ENCODE results near the gene GCLM. TPM values are rescaled to one million over a fixed set of nuclear protein-coding genes. Genes with fewer than 3 reads are reported as not detected.

GCLM gene
- total RNA-seq, 1 experiment from 2014 or later: 14.1 TPM

DNA sequence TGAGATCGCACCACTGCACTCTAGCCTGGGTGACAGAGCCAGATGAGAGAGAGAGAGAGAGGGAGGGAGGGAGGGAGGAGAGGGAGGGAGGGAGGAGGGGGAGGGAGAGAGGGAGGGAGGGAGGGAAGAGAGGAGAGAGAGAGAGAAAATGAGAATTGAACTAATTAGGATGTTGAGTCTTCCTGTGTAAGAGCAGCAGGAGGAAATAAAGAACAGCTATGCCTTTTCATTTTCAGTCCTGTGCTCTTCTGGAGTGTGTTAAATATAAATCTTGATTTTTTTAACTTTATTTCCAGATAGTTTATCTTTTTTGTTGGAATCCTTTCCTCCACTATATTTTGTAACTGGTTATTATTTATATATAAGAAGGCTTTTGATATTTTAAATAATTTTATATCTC, 57.4 kb downstream of the GCLM start:
- peaks cover 2% of the 10 kb centered on the region; the same call in 1 of the 2 replicates for H3K4me1 Mint-ChIP-seq
- peaks cover 12% of the 10 kb centered on the region for H3K27me3 Mint-ChIP-seq (ENCODE audit: low read depth)
- ATAC-seq (no peak), DNase-seq (ENCODE audit: low spot score) (no peak)
- H3K36me3 Mint-ChIP-seq: peaks cover 31% of the 10 kb centered on the region
- CTCF ChIA-PET: interaction anchor here (1.4 to 1.9 kb wide), 3 partner anchors 31 to 547 kb away, joined by 4 to 17 read pairs (median 4); no protein-coding TSS in a partner anchor
- POLR2A ChIA-PET: no interaction called here
- TF ChIP-seq EMX1 (CRISPR knock-in tag; IDR thresholded peaks at IDR 0.05): no peak
- no peak for TF ChIP-seq ZNF232 (CRISPR knock-in tag; IDR thresholded peaks at IDR 0.05)
- TF ChIP-seq SMAD4 (CRISPR knock-in tag; IDR thresholded peaks at IDR 0.05): no peak
- TF ChIP-seq CREM (CRISPR knock-in tag; IDR thresholded peaks at IDR 0.05): no peak
- no peak for TF ChIP-seq TEAD4 (CRISPR knock-in tag; IDR thresholded peaks at IDR 0.05)
- TF ChIP-seq, protein P1, sequence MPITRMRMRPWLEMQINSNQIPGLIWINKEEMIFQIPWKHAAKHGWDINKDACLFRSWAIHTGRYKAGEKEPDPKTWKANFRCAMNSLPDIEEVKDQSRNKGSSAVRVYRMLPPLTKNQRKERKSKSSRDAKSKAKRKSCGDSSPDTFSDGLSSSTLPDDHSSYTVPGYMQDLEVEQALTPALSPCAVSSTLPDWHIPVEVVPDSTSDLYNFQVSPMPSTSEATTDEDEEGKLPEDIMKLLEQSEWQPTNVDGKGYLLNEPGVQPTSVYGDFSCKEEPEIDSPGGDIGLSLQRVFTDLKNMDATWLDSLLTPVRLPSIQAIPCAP (CRISPR knock-in tag; IDR thresholded peaks at IDR 0.05): no peak
- TF ChIP-seq, protein P2, sequence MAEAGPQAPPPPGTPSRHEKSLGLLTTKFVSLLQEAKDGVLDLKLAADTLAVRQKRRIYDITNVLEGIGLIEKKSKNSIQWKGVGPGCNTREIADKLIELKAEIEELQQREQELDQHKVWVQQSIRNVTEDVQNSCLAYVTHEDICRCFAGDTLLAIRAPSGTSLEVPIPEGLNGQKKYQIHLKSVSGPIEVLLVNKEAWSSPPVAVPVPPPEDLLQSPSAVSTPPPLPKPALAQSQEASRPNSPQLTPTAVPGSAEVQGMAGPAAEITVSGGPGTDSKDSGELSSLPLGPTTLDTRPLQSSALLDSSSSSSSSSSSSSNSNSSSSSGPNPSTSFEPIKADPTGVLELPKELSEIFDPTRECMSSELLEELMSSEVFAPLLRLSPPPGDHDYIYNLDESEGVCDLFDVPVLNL (CRISPR knock-in tag; IDR thresholded peaks at IDR 0.05; ENCODE audit: borderline replicate concordance, low read depth): no peak
- no peak for TF ChIP-seq ZNF138 (CRISPR knock-in tag; conservative IDR thresholded peaks at IDR 0.05)
- TF ChIP-seq, protein P3, sequence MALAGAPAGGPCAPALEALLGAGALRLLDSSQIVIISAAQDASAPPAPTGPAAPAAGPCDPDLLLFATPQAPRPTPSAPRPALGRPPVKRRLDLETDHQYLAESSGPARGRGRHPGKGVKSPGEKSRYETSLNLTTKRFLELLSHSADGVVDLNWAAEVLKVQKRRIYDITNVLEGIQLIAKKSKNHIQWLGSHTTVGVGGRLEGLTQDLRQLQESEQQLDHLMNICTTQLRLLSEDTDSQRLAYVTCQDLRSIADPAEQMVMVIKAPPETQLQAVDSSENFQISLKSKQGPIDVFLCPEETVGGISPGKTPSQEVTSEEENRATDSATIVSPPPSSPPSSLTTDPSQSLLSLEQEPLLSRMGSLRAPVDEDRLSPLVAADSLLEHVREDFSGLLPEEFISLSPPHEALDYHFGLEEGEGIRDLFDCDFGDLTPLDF (CRISPR knock-in tag; IDR thresholded peaks at IDR 0.05): no peak
- TF ChIP-seq, protein P4, sequence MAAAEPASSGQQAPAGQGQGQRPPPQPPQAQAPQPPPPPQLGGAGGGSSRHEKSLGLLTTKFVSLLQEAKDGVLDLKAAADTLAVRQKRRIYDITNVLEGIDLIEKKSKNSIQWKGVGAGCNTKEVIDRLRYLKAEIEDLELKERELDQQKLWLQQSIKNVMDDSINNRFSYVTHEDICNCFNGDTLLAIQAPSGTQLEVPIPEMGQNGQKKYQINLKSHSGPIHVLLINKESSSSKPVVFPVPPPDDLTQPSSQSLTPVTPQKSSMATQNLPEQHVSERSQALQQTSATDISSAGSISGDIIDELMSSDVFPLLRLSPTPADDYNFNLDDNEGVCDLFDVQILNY (CRISPR knock-in tag; IDR thresholded peaks at IDR 0.05): no peak
- TF ChIP-seq ZNF423 (CRISPR knock-in tag; IDR thresholded peaks at IDR 0.05): no peak
- TF ChIP-seq, protein P5, sequence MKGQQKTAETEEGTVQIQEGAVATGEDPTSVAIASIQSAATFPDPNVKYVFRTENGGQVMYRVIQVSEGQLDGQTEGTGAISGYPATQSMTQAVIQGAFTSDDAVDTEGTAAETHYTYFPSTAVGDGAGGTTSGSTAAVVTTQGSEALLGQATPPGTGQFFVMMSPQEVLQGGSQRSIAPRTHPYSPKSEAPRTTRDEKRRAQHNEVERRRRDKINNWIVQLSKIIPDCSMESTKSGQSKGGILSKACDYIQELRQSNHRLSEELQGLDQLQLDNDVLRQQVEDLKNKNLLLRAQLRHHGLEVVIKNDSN (CRISPR knock-in tag; IDR thresholded peaks at IDR 0.05): no peak
- TF ChIP-seq, protein P6, sequence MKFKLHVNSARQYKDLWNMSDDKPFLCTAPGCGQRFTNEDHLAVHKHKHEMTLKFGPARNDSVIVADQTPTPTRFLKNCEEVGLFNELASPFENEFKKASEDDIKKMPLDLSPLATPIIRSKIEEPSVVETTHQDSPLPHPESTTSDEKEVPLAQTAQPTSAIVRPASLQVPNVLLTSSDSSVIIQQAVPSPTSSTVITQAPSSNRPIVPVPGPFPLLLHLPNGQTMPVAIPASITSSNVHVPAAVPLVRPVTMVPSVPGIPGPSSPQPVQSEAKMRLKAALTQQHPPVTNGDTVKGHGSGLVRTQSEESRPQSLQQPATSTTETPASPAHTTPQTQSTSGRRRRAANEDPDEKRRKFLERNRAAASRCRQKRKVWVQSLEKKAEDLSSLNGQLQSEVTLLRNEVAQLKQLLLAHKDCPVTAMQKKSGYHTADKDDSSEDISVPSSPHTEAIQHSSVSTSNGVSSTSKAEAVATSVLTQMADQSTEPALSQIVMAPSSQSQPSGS (CRISPR knock-in tag; IDR thresholded peaks at IDR 0.05; ENCODE audit: borderline replicate concordance, low read depth): no peak
- peaks cover 36% of the 10 kb centered on the region for H3K9me3 Mint-ChIP-seq
- no peak overlapping the region for H3K4me3 Mint-ChIP-seq
- no peak overlapping the region for H3K27ac Mint-ChIP-seq

DNA sequence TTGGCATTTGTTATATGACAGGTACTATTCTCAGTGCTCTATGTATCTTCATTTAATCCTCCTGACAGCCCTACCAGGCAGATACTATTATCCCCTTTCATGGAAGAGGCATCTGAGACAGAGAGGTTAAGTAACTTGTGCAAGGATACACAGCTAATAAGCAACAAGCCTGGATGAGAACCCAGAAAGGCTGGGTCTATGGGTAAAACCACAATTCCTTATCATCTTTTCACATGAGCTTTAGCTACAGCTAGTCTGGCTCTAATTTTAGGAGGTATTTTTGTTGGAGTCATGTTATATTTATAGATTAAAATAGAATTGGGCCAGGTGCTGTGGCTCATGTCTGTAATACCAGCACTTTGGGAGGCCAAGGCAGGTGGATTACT, 57.9 kb downstream of the GCLM start:
- H3K4me3 Mint-ChIP-seq: no peak overlapping the region
- no peak overlapping the region for H3K27ac Mint-ChIP-seq
- no peak for ATAC-seq
- ChIA-PET POLR2A (no interaction called here), CTCF (interaction anchor here (1.4 to 1.9 kb wide), 4 partner anchors 31 to 546 kb away, joined by 4 to 17 read pairs (median 4); no protein-coding TSS in a partner anchor)
- peaks cover 7% of the 10 kb centered on the region for H3K27me3 Mint-ChIP-seq (ENCODE audit: low read depth)
- peaks cover 2% of the 10 kb centered on the region; the same call in 1 of the 2 replicates for H3K4me1 Mint-ChIP-seq
- peaks cover 26% of the 10 kb centered on the region for H3K36me3 Mint-ChIP-seq
- peaks cover 31% of the 10 kb centered on the region for H3K9me3 Mint-ChIP-seq
- no peak for DNase-seq (ENCODE audit: low spot score)
- TF ChIP-seq, protein P7, sequence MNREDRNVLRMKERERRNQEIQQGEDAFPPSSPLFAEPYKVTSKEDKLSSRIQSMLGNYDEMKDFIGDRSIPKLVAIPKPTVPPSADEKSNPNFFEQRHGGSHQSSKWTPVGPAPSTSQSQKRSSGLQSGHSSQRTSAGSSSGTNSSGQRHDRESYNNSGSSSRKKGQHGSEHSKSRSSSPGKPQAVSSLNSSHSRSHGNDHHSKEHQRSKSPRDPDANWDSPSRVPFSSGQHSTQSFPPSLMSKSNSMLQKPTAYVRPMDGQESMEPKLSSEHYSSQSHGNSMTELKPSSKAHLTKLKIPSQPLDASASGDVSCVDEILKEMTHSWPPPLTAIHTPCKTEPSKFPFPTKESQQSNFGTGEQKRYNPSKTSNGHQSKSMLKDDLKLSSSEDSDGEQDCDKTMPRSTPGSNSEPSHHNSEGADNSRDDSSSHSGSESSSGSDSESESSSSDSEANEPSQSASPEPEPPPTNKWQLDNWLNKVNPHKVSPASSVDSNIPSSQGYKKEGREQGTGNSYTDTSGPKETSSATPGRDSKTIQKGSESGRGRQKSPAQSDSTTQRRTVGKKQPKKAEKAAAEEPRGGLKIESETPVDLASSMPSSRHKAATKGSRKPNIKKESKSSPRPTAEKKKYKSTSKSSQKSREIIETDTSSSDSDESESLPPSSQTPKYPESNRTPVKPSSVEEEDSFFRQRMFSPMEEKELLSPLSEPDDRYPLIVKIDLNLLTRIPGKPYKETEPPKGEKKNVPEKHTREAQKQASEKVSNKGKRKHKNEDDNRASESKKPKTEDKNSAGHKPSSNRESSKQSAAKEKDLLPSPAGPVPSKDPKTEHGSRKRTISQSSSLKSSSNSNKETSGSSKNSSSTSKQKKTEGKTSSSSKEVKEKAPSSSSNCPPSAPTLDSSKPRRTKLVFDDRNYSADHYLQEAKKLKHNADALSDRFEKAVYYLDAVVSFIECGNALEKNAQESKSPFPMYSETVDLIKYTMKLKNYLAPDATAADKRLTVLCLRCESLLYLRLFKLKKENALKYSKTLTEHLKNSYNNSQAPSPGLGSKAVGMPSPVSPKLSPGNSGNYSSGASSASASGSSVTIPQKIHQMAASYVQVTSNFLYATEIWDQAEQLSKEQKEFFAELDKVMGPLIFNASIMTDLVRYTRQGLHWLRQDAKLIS (CRISPR knock-in tag; IDR thresholded peaks at IDR 0.05; ENCODE audit: borderline replicate concordance): no peak
- no peak for TF ChIP-seq TCF7 (CRISPR knock-in tag; IDR thresholded peaks at IDR 0.05; ENCODE audit: low read depth)
- TF ChIP-seq TEAD1 (CRISPR knock-in tag; IDR thresholded peaks at IDR 0.05): no peak
- TF ChIP-seq, protein P8, sequence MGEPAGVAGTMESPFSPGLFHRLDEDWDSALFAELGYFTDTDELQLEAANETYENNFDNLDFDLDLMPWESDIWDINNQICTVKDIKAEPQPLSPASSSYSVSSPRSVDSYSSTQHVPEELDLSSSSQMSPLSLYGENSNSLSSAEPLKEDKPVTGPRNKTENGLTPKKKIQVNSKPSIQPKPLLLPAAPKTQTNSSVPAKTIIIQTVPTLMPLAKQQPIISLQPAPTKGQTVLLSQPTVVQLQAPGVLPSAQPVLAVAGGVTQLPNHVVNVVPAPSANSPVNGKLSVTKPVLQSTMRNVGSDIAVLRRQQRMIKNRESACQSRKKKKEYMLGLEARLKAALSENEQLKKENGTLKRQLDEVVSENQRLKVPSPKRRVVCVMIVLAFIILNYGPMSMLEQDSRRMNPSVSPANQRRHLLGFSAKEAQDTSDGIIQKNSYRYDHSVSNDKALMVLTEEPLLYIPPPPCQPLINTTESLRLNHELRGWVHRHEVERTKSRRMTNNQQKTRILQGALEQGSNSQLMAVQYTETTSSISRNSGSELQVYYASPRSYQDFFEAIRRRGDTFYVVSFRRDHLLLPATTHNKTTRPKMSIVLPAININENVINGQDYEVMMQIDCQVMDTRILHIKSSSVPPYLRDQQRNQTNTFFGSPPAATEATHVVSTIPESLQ (CRISPR knock-in tag; IDR thresholded peaks at IDR 0.05): no peak
- no peak for TF ChIP-seq MXD4 (CRISPR knock-in tag; IDR thresholded peaks at IDR 0.05; ENCODE audit: borderline replicate concordance)
- TF ChIP-seq, protein P6 (CRISPR knock-in tag; IDR thresholded peaks at IDR 0.05; ENCODE audit: borderline replicate concordance, low read depth): no peak
- TF ChIP-seq ZNF317 (CRISPR knock-in tag; IDR thresholded peaks at IDR 0.05; ENCODE audit: borderline replicate concordance, low read depth): no peak
